ENCODE results near the gene NR3C1. TPM values are rescaled to one million over a fixed set of nuclear protein-coding genes. Genes with fewer than 3 reads are reported as not detected.

Gene NR3C1
- total RNA-seq, 4 donors from 2014 or later = 55.1 to 134 (median 87.3) TPM

DNA sequence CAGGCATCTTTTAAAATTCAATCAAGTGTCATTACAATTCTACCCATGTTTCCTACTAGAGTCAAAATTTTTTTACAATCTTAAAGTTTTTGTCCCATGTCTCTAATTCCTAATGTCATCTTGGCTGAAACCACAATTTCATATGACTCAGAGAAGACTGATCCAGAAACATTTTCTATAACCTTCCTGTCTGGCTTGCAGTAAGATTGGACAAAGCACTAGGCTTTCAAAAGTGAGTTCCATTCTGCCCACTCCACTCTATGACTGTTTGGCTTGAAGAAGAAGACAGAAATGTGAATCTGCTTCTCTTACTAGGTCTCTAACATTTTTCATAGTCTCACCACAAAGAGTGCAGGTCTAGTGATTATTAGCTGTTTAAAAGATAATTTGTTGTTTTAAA, 88.8 kb downstream of the NR3C1 start:
- DNase-seq = no peak
- Histone ChIP-seq H3K36me3 (no peaks in the 10 kb centered on the region), H3K4me1 (peaks cover 3 to 6% of the 10 kb centered on the region in 2 donors), H3K27ac (no peak overlapping the region), H3K4me3 (no peak overlapping the region), H3K27me3 (no peaks in the 10 kb centered on the region), H3K9me3 (no peaks in the 10 kb centered on the region)
- intact Hi-C loops (cut with DNase I; ENCODE audit: low total_unique reads) = no loop called here
- no peak for TF ChIP-seq POLR2A (IDR thresholded peaks at IDR 0.05)
- TF ChIP-seq, protein P1, sequence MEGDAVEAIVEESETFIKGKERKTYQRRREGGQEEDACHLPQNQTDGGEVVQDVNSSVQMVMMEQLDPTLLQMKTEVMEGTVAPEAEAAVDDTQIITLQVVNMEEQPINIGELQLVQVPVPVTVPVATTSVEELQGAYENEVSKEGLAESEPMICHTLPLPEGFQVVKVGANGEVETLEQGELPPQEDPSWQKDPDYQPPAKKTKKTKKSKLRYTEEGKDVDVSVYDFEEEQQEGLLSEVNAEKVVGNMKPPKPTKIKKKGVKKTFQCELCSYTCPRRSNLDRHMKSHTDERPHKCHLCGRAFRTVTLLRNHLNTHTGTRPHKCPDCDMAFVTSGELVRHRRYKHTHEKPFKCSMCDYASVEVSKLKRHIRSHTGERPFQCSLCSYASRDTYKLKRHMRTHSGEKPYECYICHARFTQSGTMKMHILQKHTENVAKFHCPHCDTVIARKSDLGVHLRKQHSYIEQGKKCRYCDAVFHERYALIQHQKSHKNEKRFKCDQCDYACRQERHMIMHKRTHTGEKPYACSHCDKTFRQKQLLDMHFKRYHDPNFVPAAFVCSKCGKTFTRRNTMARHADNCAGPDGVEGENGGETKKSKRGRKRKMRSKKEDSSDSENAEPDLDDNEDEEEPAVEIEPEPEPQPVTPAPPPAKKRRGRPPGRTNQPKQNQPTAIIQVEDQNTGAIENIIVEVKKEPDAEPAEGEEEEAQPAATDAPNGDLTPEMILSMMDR (IDR thresholded peaks at IDR 0.05) = no peak

DNA sequence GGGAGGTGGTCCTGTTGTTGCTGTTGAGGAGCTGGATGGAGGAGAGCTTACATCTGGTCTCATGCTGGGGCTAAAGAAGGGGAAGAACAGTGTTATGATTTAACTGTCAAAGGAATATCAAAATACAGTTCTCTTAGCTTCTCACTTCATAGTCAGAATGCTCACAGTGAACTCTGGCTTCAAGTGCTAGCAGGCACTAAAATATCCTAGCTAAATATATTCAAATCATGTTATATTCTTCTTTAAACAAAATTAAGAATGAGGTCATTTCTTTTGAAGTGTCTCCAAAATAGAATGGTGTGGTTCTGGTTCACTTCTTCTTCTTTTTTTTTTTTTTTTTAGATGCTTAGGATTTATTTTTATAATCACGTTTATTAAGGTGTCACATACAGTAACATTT, 89.4 kb downstream of the NR3C1 start:
- no peak for DNase-seq
- H3K27ac ChIP-seq = no peak overlapping the region
- intact Hi-C loops (cut with DNase I; ENCODE audit: low total_unique reads) = no loop called here
- H3K27me3 ChIP-seq = no peaks in the 10 kb centered on the region
- peaks cover 0 to 6% of the 10 kb centered on the region in 2 donors for H3K4me1 ChIP-seq
- H3K4me3 ChIP-seq = no peak overlapping the region
- TF ChIP-seq, protein P1 (IDR thresholded peaks at IDR 0.05) = no peak
- TF ChIP-seq POLR2A (IDR thresholded peaks at IDR 0.05) = no peak
- H3K36me3 ChIP-seq = no peaks in the 10 kb centered on the region
- no peaks in the 10 kb centered on the region for H3K9me3 ChIP-seq

DNA sequence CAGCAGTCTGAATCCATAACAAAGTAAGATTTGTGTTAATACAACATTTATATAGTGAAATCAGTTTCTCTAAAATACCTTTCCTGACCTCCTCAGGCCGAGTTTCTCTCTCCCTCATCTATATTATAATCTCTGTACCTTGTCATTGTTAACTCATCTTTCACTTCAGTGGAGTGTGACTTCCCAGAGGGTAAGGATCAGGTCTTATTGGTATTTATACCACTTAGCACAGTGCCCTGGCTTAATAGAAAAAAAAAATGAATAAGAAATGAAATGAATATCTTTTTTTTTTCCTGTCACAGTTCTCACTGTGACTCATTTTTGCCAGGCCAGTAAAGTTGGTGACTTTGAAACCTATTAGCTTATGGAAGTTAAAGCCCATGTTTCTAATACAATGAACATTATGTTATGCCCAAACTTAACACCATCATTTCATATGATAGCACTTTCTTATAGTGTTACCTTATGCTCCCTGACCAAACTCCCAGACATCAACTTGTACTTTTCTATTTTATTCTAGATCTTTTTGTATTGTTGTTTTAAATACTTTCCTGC, 90.1 kb downstream of the NR3C1 start:
- Histone ChIP-seq H3K27ac (no peak overlapping the region), H3K36me3 (no peaks in the 10 kb centered on the region), H3K4me3 (no peak overlapping the region), H3K27me3 (no peaks in the 10 kb centered on the region), H3K4me1 (peaks cover 0 to 6% of the 10 kb centered on the region in 2 donors), H3K9me3 (no peaks in the 10 kb centered on the region)
- no peak for TF ChIP-seq POLR2A (IDR thresholded peaks at IDR 0.05)
- TF ChIP-seq, protein P1 (IDR thresholded peaks at IDR 0.05) = no peak
- intact Hi-C loops (cut with DNase I; ENCODE audit: low total_unique reads) = no loop called here
- DNase-seq = no peak

DNA sequence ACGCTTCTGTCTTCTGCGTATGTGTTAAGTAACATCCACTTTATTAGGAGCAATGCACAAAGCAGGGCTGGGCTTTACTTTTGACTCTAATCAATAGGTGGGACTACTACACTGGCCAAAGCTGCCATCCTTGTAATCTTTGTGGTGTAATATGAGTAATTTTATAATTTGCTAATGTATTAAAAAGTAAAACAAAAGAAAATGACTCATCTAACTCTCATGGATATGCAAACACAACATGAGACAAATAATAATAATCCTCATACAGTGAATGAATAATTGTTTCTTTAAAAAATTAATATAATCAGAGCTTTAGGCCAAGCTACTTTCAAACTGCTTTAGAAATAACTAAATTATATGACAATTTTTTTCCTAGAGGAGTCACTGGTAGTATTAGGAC, 90.7 kb downstream of the NR3C1 start:
- no peak overlapping the region for H3K27ac ChIP-seq
- DNase-seq = no peak
- no peaks in the 10 kb centered on the region for H3K9me3 ChIP-seq
- no peaks in the 10 kb centered on the region for H3K36me3 ChIP-seq
- H3K27me3 ChIP-seq = no peaks in the 10 kb centered on the region
- no peak for TF ChIP-seq POLR2A (IDR thresholded peaks at IDR 0.05)
- TF ChIP-seq, protein P1 (IDR thresholded peaks at IDR 0.05) = no peak
- no peak overlapping the region for H3K4me3 ChIP-seq
- intact Hi-C loops (cut with DNase I; ENCODE audit: low total_unique reads) = no loop called here
- H3K4me1 ChIP-seq = peaks cover 0 to 6% of the 10 kb centered on the region in 2 donors

DNA sequence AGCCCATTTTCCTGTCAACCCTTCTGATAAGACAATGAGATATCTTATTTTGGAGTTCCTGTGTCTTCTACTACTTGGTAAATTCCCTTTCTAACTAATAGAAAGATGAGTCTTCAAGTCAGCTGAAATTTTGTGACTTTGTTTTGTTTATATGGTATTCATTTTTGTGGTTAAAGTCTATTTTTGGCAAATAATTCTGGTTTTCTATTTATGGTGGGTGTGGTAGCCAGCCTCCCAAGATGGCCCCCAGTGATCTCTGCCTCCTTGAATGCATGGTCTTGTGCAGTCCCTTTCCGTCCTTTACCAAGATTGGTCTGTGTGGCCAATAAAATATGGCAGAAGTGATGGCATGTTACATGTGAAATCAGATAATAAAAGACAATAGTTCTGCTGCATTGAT, 91.5 kb downstream of the NR3C1 start:
- intact Hi-C loops (cut with DNase I; ENCODE audit: low total_unique reads) = no loop called here
- no peak overlapping the region for H3K4me3 ChIP-seq
- H3K9me3 ChIP-seq = no peaks in the 10 kb centered on the region
- TF ChIP-seq, protein P1 (IDR thresholded peaks at IDR 0.05) = no peak
- no peak for TF ChIP-seq POLR2A (IDR thresholded peaks at IDR 0.05)
- no peaks in the 10 kb centered on the region for H3K36me3 ChIP-seq
- H3K4me1 ChIP-seq = peaks cover 0 to 6% of the 10 kb centered on the region in 2 donors
- H3K27me3 ChIP-seq = no peaks in the 10 kb centered on the region
- DNase-seq = no peak
- H3K27ac ChIP-seq = no peak overlapping the region

Data from uterus (tissue), 4 donors.